ENCODE data around the gene HEYL.

GRCh38 chr1:39625462-39626273 lies 13.8 kb downstream of the HEYL start:
- TF ChIP-seq CTCF (IDR thresholded peaks at IDR 0.05) (no peak), POLR2A (IDR thresholded peaks at IDR 0.05) (no peak)

All from thyroid gland (tissue), 4 donors.